ENCODE measurements around the gene ZNF384.
"Not testable (repeated sequence)": the region's sequence is repeated elsewhere in the genome, so short reads cannot be mapped to it uniquely, and the experiment has no call there.

ZNF384 gene

GRCh38 chr12:6716031-6716873 lies 27.1 kb upstream of the ZNF384 start:
- not testable (repeated sequence) for H3K4me3 ChIP-seq (ENCODE audit: low read length); H3K36me3 ChIP-seq (ENCODE audit: control insufficient read depth, insufficient read depth, low read length); H3K27me3 ChIP-seq (ENCODE audit: control insufficient read depth, insufficient read depth, low read length); H3K9me3 ChIP-seq (ENCODE audit: control insufficient read depth, low read length); H3K9ac ChIP-seq (ENCODE audit: low read length); H3K4me1 ChIP-seq (ENCODE audit: control insufficient read depth, insufficient read depth, low read length)

- Histone ChIP-seq H3K9me3 (ENCODE audit: control insufficient read depth, low read length) (no peaks in the 10 kb centered on the region), H3K4me1 (ENCODE audit: control insufficient read depth, insufficient read depth, low read length) (no peaks in the 10 kb centered on the region), H3K36me3 (ENCODE audit: control insufficient read depth, insufficient read depth, low read length) (no peaks in the 10 kb centered on the region), H3K9ac (ENCODE audit: low read length) (no peak overlapping the region), H3K27me3 (ENCODE audit: control insufficient read depth, insufficient read depth, low read length) (peaks cover 10% of the 10 kb centered on the region), H3K4me3 (ENCODE audit: low read length) (no peak overlapping the region)
Measured at GRCh38 chr12:6708960-6709394, 19.8 kb upstream of the ZNF384 start.

GRCh38 chr12:6708351-6708750 lies 19.2 kb upstream of the ZNF384 start:
- H3K27me3 ChIP-seq (ENCODE audit: control insufficient read depth, insufficient read depth, low read length) = peaks cover 15% of the 10 kb centered on the region
- H3K4me3 ChIP-seq (ENCODE audit: low read length); H3K4me1 ChIP-seq (ENCODE audit: control insufficient read depth, insufficient read depth, low read length); H3K9me3 ChIP-seq (ENCODE audit: control insufficient read depth, low read length); H3K36me3 ChIP-seq (ENCODE audit: control insufficient read depth, insufficient read depth, low read length); H3K9ac ChIP-seq (ENCODE audit: low read length): not testable (repeated sequence)

GRCh38 chr12:6703631-6704030 lies 14.5 kb upstream of the ZNF384 start:
- H3K9ac ChIP-seq (ENCODE audit: low read length) = no peak overlapping the region
- H3K36me3 ChIP-seq (ENCODE audit: control insufficient read depth, insufficient read depth, low read length) = no peaks in the 10 kb centered on the region
- peaks cover 4% of the 10 kb centered on the region for H3K4me1 ChIP-seq (ENCODE audit: control insufficient read depth, insufficient read depth, low read length)
- no peak overlapping the region for H3K4me3 ChIP-seq (ENCODE audit: low read length)
- no peaks in the 10 kb centered on the region for H3K9me3 ChIP-seq (ENCODE audit: control insufficient read depth, low read length)
- peaks cover 53% of the 10 kb centered on the region for H3K27me3 ChIP-seq (ENCODE audit: control insufficient read depth, insufficient read depth, low read length)

- Histone ChIP-seq H3K36me3 (ENCODE audit: control insufficient read depth, insufficient read depth, low read length) (no peaks in the 10 kb centered on the region), H3K4me1 (ENCODE audit: control insufficient read depth, insufficient read depth, low read length) (peaks cover 4% of the 10 kb centered on the region), H3K9ac (ENCODE audit: low read length) (no peak overlapping the region), H3K4me3 (ENCODE audit: low read length) (no peak overlapping the region), H3K9me3 (ENCODE audit: control insufficient read depth, low read length) (no peaks in the 10 kb centered on the region), H3K27me3 (ENCODE audit: control insufficient read depth, insufficient read depth, low read length) (peaks cover 64% of the 10 kb centered on the region)
Measured at GRCh38 chr12:6701078-6701768, 12.0 kb upstream of the ZNF384 start.

- Histone ChIP-seq H3K9ac (ENCODE audit: low read length) (no peak within 1 kb of the TSS), H3K9me3 (ENCODE audit: control insufficient read depth, low read length) (no peaks in the 10 kb centered on the region), H3K4me1 (ENCODE audit: control insufficient read depth, insufficient read depth, low read length) (peaks cover 4% of the 10 kb centered on the region), H3K36me3 (ENCODE audit: control insufficient read depth, insufficient read depth, low read length) (no peaks in the 10 kb centered on the region), H3K4me3 (ENCODE audit: low read length) (no peak within 1 kb of the TSS), H3K27me3 (ENCODE audit: control insufficient read depth, insufficient read depth, low read length) (peaks cover 64% of the 10 kb centered on the region)
Measured at GRCh38 chr12:6700646-6701051, 11.5 kb upstream of the ZNF384 start, which contains the start of gene PIANP. TSS of gene PIANP (minus strand) at chr12:6700815. CDS start at chr12:6698061, 2,754 bp downstream.

GRCh38 chr12:6699989-6700645 lies 10.9 kb upstream of the ZNF384 start:
- H3K9me3 ChIP-seq (ENCODE audit: control insufficient read depth, low read length) = no peaks in the 10 kb centered on the region
- H3K4me1 ChIP-seq (ENCODE audit: control insufficient read depth, insufficient read depth, low read length) = peaks cover 4% of the 10 kb centered on the region
- H3K36me3 ChIP-seq (ENCODE audit: control insufficient read depth, insufficient read depth, low read length) = no peaks in the 10 kb centered on the region
- no peak overlapping the region for H3K9ac ChIP-seq (ENCODE audit: low read length)
- H3K4me3 ChIP-seq (ENCODE audit: low read length) = no peak overlapping the region
- peaks cover 64% of the 10 kb centered on the region for H3K27me3 ChIP-seq (ENCODE audit: control insufficient read depth, insufficient read depth, low read length)

GRCh38 chr12:6699259-6699988 lies 10.2 kb upstream of the ZNF384 start:
- Histone ChIP-seq H3K4me1 (ENCODE audit: control insufficient read depth, insufficient read depth, low read length) (peaks cover 4% of the 10 kb centered on the region), H3K9ac (ENCODE audit: low read length) (no peak overlapping the region), H3K9me3 (ENCODE audit: control insufficient read depth, low read length) (no peaks in the 10 kb centered on the region), H3K4me3 (ENCODE audit: low read length) (no peak overlapping the region), H3K36me3 (ENCODE audit: control insufficient read depth, insufficient read depth, low read length) (no peaks in the 10 kb centered on the region), H3K27me3 (ENCODE audit: control insufficient read depth, insufficient read depth, low read length) (peaks cover 59% of the 10 kb centered on the region)

GRCh38 chr12:6698352-6699046 lies 9.3 kb upstream of the ZNF384 start:
- H3K27me3 ChIP-seq (ENCODE audit: control insufficient read depth, insufficient read depth, low read length) = peaks cover 56% of the 10 kb centered on the region
- no peak overlapping the region for H3K4me3 ChIP-seq (ENCODE audit: low read length)
- H3K9ac ChIP-seq (ENCODE audit: low read length) = no peak overlapping the region
- no peaks in the 10 kb centered on the region for H3K36me3 ChIP-seq (ENCODE audit: control insufficient read depth, insufficient read depth, low read length)
- peaks cover 4% of the 10 kb centered on the region for H3K4me1 ChIP-seq (ENCODE audit: control insufficient read depth, insufficient read depth, low read length)
- no peaks in the 10 kb centered on the region for H3K9me3 ChIP-seq (ENCODE audit: control insufficient read depth, low read length)

- Histone ChIP-seq H3K27me3 (ENCODE audit: control insufficient read depth, insufficient read depth, low read length) (peaks cover 50% of the 10 kb centered on the region), H3K9me3 (ENCODE audit: control insufficient read depth, low read length) (no peaks in the 10 kb centered on the region), H3K4me3 (ENCODE audit: low read length) (no peak overlapping the region), H3K4me1 (ENCODE audit: control insufficient read depth, insufficient read depth, low read length) (peaks cover 4% of the 10 kb centered on the region), H3K36me3 (ENCODE audit: control insufficient read depth, insufficient read depth, low read length) (no peaks in the 10 kb centered on the region), H3K9ac (ENCODE audit: low read length) (no peak overlapping the region)
Measured at GRCh38 chr12:6697584-6698351, 8.6 kb upstream of the ZNF384 start.

Data from mucosa of stomach (tissue), 1 donor.